NCI-H2081 (cell line): ENCODE results near the gene NPAS1.
A peak's percentile ranks its signal among the peaks of the same experiment; 100 is the strongest.

Experiments used
- DNase-seq, 2 experiments: peaks; one replicate each; lab custom pipeline; 2025; lab: John Stamatoyannopoulos, UW

The NPAS1 gene

DNA sequence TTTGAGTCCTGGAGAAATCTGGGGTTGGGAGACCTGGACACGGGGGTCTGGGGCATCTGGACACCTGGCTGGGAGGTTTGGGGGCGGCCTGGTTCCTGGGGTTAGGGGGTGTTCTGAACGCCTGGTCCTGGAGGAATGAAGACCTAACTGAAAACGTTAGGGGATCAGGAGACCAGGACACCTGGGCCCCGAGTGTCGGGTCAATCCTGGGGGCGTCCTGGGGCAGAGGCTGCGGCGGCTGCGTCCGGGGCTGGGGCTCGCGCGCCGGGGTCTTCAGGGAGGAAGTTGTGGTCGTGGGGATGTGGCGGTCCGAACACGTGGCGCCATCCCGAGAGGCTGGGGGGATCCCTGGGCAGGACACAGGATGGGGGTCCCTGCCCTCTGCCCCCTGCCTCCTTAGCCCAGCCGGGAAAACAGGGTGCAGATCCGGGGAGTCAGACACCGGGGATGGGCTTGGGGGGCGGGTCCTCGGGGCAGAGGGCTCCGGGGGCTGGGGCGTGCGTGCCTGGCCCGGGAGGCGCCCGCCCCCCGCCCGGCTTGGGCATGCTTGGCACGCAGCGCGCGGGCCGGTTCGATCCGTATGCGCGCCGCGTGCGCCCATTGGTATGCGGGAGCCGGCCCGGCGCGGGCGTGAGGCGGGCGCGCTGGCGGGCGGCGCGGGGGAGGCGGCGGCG is 632 bp downstream of the NPAS1 start:
- DNase-seq, result no peak

DNA sequence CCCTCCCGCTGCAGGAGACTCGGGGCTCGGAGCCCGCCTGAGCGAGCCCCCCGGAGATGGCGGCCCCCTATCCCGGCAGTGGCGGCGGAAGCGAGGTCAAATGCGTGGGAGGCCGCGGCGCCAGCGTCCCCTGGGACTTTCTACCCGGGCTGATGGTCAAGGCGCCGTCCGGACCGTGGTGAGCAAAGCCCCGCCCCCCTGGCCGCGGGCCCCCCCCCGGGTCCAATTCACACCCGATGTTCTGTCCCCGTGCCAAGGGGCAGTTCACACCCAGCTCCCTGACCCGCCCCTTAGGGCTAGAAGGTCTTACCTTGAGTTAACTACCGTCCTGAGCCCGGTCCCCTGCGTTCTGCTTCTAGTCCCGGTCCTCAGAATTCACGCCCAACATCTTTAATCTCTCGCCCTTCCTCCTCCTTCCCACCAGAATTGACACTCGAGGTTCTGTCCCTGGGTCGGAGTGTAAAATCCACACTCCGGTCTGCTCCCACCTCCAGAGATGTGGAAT is 1.4 kb downstream of the NPAS1 start:
- no peak for DNase-seq

GRCh38 chr19:47021536-47022139 is 2.0 kb downstream of the NPAS1 start:
- DNase-seq, result no peak

DNA sequence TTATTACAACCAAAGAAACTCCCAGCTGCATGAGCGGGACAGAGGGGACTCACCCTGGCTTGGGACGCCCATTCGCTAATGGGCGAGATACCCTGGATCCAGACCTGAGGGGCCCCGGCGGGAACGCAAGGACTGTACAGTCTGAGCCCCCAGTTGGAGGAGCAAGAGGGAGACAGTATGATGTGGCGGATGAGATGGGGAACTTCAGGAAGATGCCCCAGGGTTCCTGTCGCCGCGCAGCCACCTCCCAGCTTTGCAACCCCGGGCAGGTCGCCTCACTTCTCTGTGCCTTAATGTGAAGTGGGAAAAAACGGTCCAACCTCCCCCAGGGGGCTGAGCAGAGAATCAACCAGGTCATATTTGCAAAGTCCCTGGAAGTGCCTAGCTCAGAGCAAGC is 2.5 kb downstream of the NPAS1 start:
- DNase-seq, result no peak

- DNase-seq, result peak in 1 of 2 experiments; percentile 39
These were observed 3.2 kb downstream of the NPAS1 start for GRCh38 chr19:47022541-47023447.

DNA sequence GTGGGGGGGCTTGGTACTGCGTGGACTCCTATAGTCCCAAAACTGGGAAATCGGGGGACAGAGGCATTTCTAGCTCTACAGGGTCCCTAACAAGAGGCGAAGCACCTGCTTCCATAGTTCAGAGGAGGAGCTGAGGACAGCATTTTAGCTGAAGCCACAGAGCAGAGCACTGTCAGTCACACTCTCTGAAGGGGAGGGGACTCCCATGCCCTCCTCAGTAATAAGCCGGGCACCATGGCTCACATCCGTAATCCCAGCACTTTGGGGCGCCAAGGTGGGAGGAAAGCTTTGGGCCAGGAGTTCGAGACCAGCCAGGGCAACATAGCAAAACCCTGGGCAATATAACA is 3.8 kb downstream of the NPAS1 start:
- DNase-seq, result no peak

GRCh38 chr19:47024502-47024901 is 4.9 kb downstream of the NPAS1 start:
- no peak for DNase-seq

DNA sequence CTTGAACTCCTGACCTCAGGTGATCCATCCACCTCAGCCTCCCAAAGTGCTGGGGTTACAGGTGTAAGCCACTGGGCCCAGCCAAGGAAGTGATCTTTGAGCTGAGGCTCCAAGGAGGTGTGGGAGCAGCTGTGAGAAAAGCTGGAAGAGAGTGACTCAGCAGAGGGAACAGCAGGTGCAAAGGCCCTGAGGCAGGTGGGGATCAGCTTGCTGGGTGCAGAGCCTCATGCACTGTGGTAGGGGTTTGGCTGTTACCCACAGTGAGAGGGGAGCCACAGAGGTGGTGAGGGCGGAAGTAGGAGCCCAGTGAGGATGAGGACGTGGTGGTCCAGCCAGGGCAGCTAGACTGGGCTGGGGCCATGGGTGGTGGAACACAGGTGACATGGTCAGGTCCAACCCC is 6.5 kb downstream of the NPAS1 start:
- no peak for DNase-seq

- no peak for DNase-seq
These were observed 7.3 kb downstream of the NPAS1 start for GRCh38 chr19:47026889-47027288.

GRCh38 chr19:47027586-47028088 is 8.0 kb downstream of the NPAS1 start:
- DNase-seq, result no peak

DNA sequence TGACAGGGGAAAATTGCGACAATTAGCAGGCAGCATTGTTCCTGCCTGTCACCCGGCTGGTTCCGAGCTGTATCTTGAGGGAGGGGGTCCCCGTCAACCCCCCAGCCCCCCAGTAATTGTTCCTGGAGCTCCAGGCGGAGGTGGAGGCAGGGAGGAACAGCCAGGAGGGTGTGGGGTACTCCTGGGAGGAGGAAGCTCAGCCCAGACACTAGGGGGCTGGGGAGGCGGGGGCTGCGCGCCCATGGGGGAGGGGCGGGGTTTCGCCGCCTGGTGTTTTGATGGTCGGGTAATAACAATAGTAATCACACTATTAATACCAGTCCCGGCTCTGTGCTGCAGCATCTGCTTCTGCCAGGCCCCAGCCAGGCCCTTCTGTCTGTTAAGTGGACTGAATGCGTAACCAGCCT is 8.6 kb downstream of the NPAS1 start:
- no peak for DNase-seq

GRCh38 chr19:47032171-47032811 is 12.7 kb downstream of the NPAS1 start:
- DNase-seq, result peak; percentile 46 to 49

DNA sequence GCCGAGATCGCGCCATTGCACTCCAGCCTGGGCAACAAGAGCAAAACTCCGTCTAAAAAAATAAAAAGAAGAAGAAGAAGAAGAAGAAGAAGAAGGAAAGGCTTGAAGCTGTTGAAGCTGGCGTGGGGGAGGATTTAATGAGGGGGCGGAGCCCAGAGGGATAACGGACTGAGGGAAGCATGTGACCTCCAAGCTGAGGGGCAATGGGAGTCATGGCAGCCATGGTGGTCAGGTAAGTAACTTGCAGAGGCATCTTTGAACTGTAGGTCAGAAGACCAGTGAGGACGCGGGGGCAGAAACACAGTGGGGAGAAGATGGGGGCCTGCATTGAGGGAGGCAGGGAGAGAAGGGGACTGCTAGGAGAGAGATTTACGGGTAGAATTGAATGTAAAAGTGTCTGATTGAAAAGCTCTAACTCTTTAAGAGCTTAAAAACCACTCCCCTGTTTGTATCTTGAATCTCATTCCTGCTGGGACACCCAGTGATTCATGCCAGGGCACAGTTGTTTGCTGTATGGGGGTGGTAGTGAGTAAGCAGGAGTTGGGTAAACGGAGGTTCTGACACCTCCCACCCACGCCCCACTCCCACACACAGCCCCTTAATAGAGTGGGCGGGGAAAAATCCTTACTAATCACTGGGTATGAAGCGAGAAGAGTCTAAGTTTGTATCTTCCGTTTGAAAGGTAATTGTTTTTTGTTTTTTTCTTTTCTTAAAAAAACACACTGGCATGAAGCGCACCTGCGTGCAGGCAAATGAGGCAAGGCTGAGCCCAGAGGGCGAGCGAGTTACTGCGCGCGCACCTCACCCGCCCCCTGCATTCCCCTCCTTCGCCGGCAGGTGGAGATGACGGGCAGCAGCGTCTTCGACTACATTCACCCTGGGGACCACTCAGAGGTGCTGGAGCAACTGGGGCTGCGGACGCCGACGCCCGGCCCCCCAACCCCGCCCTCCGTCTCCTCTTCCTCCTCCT is 15.8 kb downstream of the NPAS1 start:
- DNase-seq, result peak; percentile 79 to 82

GRCh38 chr19:47036097-47036651 is 16.5 kb downstream of the NPAS1 start:
- peak; percentile 18 to 52 for DNase-seq

GRCh38 chr19:47037766-47038165 is 18.1 kb downstream of the NPAS1 start:
- no peak for DNase-seq

DNA sequence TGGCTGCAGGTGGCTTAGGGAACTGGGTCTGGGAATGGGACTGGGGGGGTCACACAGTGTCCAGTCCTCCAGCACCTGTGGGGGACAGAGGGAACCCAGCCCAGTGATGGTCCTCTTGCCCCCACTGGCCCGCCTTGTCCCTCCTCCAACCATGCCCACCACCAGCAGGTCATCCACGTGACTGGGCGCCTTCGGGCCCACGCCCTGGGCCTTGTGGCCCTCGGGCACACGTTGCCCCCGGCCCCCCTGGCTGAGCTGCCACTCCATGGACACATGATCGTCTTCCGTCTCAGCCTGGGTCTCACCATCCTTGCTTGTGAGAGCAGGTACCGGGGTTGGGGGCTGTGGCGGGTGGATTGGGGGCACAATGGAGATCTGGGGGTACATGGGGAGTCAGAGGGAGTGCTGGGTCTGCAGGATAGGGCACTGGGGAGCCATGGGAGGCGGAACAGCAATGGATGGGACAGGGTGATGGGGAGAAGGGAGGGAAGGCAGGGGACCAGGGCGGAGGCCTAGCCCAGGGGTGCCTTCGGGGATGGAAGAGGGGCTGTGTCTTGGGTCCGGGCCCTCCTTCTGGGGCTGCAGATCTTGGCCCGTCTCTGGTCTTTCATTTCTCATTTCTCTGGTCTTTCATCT is 19.7 kb downstream of the NPAS1 start:
- DNase-seq, result no peak

DNA sequence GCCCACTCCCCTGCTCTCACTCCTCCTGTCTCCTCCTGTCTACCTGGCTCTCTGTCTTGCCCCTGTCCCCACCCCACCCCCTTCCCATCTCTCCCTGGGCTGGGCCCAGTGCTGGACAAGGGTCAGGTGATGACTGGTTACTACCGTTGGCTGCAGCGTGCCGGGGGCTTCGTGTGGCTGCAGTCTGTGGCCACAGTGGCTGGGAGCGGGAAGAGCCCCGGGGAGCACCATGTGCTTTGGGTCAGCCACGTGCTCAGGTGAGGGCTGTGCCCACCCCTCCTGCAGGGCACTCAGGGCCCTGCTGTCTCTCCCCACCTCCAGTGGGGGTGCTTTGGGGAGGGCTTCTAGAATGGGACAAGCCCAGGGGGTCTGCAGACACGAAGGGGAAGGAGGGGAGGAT is 21.2 kb downstream of the NPAS1 start:
- no peak for DNase-seq

- DNase-seq, result no peak
These were observed 25.6 kb downstream of the NPAS1 start for GRCh38 chr19:47044946-47045866.

- no peak for DNase-seq
These were observed 26.3 kb downstream of the NPAS1 start for GRCh38 chr19:47045867-47046470.
